Retina (tissue), 1 donor: Measurements from ENCODE around the gene ANKRD33.

Experiments used
- DNase-seq: peaks from one replicate; pipeline ENCODE4 v3.0.0-alpha.2; 2016

ANKRD33 gene

DNA sequence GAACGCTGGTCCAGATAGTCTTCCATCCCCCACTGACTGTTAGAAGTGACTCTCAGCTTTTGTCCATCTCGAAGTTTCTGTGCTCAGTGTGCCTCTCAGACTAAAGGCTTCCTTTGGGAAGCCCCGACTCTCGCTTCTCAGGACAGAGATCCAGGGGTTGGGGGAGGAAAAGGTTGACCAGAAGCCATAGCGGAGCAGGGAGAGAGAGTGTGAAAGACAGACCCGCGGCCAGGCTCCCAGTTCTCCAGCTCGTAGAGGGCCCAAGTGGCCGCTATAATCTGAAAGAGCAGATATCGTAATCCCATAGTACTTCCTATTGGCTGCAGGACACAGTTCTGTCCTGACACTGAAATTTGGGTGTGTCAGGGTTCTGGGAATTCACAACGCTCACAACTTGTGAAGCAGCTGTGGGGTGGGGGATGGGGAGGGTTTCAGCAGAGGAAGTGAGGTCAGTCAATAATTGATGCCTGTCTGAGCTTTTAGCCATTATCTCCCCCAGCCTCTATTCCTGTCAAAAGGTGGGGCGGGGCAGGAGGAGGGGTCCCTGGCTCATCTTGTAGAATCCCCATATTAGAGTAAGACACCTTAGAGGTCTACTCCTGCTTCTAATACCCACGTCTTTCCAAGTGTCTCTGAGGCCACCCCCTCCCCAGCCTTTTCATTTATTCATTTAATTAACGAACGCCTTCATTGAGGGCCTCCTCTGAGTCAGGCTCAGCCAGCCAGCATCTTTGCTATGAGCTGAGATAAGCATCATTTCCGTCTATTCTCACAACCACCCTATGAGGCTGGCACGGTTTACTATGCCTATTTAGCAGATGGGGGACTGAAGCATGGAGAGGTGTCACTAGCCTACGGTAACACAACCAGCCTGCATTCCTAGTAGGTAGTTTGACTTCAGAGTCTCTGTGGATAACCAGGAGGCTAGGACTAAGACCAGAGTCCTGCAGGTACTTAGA lies 17.8 kb downstream of the ANKRD33 start:
- DNase-seq: peak; percentile 50

- no peak for DNase-seq
These were observed 18.7 kb downstream of the ANKRD33 start for GRCh38 chr12:51906430-51907082.

DNA sequence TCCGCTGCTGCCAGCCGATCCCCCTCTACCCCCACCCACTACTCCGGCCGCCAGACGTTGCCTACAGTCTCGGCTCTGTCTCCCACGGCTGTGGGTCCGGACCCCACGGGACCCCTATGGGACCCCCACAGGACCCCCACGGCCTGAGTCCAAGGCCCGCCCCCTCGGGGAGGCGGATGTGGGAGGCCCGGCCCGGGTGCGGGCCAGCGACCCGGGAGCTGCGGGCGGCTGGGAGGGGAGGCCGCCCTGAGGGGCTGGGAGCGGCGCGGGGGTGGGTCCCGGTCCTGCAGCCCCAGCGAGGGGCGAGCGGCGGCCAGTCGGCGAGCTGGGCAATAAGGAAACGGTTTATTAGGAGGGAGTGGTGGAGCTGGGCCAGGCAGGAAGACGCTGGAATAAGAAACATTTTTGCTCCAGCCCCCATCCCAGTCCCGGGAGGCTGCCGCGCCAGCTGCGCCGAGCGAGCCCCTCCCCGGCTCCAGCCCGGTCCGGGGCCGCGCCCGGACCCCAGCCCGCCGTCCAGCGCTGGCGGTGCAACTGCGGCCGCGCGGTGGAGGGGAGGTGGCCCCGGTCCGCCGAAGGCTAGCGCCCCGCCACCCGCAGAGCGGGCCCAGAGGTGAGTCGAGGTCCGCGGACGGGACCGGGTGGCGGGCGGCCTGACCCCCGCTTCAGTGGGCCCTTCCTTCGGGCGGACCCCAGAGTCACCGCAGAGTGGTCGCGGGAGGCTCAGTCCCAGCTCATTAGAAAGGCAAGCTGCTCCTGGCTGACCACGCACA lies 19.4 kb downstream of the ANKRD33 start, which contains the start of gene ACVRL1:
Gene ACVRL1 (plus strand): TSS at position 422 of the 773 bp plus-strand sequence. CDS start 4,971 bp downstream, outside the sequence.
- DNase-seq: no peak

- no peak for DNase-seq
These were observed 20.0 kb downstream of the ANKRD33 start for GRCh38 chr12:51907856-51908425.

DNA sequence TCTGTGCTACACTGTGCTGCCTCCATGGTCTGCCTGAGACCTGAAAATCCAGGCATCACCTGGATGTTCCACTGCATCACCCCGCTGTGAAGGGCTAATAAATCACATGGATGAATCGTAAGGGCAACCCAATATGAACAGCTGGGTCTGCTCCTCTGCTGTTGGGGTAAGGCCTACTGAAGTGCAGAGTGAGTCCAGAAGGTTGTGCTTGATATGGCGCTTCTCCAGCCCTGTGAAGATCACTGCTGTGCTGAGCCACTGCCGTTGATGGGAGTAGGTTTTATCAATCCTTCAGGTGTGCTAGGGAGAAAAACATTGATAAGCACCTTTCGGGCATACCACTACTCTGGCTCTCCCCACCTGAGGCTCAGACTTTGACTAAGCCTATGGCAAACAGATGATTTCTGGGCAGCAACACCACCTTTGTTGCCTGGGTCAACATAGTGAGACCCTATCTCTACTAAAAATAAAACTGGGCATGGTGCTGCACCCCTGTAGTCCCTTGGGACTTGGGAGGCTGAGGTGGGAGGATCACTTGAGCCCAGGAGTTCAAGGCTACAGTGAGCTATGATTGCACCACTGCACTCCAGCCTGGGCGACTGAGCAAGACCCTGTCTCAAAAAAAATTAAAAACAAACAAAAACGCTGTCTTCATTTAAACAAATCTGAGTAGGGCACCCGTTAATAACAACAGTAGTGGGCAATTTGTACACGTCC lies 21.1 kb downstream of the ANKRD33 start:
- no peak for DNase-seq

GRCh38 chr12:51910168-51910567 lies 22.3 kb downstream of the ANKRD33 start:
- DNase-seq: no peak

GRCh38 chr12:51910691-51911090 lies 22.8 kb downstream of the ANKRD33 start:
- DNase-seq: no peak

DNA sequence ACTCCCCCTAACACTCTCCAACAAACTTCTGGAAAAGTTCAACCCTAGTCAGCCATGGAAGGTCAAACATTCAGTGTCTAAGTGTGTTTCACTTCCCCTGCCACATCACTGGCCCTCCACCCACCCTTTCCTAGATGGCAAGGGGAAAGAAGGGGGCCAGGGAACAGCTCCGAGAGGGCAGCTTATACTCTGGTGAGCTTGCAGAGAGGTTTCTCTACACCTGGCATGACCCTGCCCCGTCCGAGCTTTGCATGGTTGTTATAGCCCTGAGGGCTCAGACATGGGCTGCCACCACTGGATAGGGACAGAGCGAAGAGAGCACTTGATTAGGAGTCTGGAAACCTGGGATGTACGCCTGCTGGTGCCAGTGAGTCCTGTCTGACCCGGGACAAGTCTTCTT lies 23.4 kb downstream of the ANKRD33 start:
- DNase-seq: no peak

GRCh38 chr12:51911788-51912711 lies 24.1 kb downstream of the ANKRD33 start:
- no peak for DNase-seq

DNA sequence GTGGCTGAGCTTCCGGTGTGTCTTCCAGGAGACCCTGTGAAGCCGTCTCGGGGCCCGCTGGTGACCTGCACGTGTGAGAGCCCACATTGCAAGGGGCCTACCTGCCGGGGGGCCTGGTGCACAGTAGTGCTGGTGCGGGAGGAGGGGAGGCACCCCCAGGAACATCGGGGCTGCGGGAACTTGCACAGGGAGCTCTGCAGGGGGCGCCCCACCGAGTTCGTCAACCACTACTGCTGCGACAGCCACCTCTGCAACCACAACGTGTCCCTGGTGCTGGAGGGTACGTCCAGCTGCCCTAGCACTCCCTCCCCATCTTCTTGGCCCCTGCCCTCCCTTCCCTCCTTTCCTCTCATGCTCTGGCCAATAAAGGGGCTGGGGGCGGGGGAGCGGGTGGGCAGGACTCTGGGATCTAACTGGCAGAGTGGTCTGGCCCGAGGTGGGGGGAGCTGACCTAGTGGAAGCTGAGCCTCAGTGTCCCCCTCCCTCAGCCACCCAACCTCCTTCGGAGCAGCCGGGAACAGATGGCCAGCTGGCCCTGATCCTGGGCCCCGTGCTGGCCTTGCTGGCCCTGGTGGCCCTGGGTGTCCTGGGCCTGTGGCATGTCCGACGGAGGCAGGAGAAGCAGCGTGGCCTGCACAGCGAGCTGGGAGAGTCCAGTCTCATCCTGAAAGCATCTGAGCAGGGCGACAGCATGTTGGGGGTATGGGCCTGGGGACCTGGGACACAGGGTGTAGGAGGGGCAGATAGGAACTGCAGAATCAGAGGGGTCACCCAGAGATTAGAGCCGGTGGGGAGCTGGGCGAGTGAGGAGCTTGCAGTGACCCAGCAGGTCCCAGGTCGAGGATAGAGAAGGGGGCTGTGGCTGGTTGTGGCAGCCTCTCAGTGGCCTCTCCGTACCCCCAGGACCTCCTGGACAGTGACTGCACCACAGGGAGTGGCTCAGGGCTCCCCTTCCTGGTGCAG lies 25.4 kb downstream of the ANKRD33 start:
- DNase-seq: no peak

DNA sequence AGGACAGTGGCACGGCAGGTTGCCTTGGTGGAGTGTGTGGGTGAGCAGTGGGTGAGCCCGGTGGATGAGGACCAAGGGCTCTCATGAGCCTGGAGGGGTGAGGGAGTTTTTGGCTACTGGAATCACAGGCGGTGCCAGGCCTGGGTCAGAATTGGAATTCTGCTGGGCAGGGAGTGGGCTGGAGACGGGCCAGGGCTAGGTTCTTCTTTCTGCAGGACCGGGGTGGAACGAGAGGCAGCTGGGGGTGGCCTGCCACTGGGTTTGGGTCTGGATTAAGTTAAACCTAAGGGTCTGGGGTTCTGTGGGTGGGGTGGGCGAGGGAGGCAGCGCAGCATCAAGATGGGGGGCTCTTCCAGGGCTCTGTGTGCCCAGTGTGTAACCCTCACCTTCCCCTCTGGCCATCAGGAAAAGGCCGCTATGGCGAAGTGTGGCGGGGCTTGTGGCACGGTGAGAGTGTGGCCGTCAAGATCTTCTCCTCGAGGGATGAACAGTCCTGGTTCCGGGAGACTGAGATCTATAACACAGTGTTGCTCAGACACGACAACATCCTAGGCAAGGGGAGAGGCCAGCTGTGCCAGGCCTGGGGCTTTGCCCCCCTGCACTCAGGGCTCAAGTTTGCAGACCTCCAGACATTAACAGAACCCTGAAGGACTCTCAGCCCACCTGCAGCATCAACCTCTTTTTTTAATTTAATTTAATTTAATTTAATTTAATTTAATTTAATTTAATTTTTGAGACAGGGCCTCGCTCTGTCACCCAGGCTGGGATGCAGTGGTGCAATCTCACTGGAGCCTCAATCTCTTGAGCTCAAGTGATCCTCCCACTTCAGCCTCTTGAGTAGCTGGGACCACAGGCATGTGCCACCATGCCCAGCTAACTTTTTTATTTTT lies 26.4 kb downstream of the ANKRD33 start:
- DNase-seq: no peak

GRCh38 chr12:51915003-51915625 lies 27.2 kb downstream of the ANKRD33 start:
- DNase-seq: no peak

DNA sequence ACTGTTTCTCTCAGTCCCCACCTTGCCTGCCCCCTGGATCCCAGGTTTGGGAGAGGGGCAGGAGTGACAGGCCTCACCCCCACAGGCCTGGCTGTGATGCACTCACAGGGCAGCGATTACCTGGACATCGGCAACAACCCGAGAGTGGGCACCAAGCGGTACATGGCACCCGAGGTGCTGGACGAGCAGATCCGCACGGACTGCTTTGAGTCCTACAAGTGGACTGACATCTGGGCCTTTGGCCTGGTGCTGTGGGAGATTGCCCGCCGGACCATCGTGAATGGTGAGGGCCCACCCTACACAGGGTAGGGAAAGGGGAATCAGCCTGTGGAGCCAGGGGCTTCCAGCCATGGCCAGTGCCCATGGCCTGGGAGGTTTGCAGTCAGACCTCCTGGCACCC lies 28.0 kb downstream of the ANKRD33 start:
- no peak for DNase-seq

DNA sequence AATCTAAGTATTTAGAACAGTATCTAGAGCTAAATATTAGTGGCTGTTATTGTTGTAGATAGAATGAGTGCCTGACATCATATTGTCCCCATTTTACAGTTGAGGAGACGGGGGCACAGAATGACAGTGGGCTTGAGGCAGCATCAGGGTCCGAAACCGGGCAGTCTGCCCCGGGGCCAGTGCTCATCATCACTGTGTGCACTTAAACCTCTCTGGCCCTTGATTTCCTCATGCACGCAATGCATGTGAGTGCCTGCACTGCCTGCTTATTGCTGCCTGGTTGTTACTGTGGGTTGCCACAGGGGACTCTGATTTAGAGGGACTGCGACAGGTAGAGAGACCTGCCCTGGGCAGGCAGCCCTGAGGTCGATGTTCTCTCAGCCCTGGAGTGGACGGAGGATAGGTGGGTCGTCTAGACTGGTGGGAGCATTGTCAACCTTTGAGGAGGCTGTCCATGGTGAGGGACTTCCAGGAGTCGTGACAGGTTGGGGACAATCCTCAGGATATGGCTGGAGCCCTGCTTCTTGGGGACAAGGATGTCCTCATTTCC lies 29.2 kb downstream of the ANKRD33 start:
- no peak for DNase-seq

DNA sequence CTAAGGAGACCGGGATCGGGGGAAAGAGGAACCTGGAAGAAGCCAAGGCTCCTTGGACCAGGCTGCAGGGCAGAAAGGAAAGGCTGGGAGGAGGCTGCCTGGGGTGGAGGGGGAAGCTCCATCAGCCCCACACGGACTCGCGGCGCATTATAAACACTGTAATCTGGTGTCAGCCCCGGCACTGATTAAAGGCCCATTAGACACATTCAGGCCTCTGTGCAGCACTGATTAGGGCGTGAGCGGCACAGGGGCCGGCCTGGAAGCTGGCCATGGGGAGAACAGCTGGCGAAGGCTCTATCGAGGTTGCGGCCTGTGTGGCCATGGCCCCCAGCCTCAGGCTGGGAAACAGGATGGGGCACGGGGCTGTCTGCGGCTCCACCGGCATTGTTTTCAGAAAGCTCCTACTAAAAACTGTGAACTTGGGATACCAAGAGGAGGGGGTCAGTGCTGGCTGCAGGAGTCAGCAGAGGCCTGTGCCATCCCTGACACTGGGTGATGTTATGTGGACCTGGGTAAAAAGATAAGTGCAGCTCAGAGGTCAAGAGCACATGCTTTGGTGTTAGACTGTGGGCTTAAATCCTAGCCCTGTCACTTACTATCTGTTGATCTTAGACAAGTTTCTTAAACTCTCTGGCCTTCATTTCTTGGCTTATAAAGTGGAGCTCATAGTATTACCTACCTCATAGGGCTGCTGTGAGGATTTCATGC lies 30.0 kb downstream of the ANKRD33 start:
- DNase-seq: peak; percentile 57

DNA sequence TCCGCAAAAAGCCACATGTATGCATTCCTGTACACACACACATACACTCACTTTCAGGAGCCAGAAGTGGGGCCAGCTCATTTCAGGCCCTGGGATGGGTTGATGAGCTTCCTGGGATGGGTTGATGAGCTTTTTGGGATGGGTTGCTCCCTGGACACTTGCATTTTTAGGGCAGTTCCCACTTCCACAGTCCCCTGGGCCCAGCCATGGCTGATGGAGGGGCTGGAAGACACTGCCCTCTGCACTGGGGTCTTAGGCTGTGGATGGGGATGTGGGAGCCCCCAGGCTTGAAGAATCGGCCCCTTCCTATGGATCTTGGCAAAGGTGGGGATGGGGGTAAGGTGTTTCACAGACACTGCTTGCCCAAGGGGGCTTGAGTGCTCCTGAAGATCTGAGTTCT lies 32.1 kb downstream of the ANKRD33 start:
- no peak for DNase-seq

GRCh38 chr12:51921017-51921725 lies 33.3 kb downstream of the ANKRD33 start:
- no peak for DNase-seq
